ENCODE results near the gene VASH2.
"Not testable (repeated sequence)": the region's sequence is repeated elsewhere in the genome, so short reads cannot be mapped to it uniquely, and the experiment has no call there.

VASH2 gene

DNA sequence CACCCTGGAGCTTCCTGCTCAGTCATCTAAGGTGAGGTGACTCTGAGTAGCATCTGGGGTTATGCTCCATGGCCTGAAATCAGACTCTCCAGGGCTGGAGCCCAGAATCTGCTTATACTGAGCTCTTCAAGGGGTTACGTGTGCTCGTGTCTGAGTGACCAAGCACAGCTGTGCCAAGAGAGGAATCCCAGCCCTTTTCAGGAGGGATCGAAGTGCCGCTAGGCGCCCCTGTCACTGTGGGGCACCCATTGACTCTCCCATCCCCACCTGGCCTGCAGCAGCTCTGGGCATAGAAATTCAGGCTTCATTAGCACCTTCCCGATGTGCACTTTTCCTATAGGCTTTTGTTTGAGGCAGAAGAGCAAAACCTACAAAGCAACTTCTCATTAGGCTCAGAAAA lies 13.8 kb downstream of the VASH2 start:
- ATAC-seq: no peak
- TF ChIP-seq, protein P1, sequence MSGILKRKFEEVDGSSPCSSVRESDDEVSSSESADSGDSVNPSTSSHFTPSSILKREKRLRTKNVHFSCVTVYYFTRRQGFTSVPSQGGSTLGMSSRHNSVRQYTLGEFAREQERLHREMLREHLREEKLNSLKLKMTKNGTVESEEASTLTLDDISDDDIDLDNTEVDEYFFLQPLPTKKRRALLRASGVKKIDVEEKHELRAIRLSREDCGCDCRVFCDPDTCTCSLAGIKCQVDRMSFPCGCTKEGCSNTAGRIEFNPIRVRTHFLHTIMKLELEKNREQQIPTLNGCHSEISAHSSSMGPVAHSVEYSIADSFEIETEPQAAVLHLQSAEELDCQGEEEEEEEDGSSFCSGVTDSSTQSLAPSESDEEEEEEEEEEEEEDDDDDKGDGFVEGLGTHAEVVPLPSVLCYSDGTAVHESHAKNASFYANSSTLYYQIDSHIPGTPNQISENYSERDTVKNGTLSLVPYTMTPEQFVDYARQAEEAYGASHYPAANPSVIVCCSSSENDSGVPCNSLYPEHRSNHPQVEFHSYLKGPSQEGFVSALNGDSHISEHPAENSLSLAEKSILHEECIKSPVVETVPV (CRISPR knock-in tag; IDR thresholded peaks at IDR 0.05): no peak
- no peak for TF ChIP-seq CSDC2 (CRISPR knock-in tag; IDR thresholded peaks at IDR 0.05)
- no peak for TF ChIP-seq ARNTL (CRISPR knock-in tag; IDR thresholded peaks at IDR 0.05; ENCODE audit: borderline replicate concordance, low read depth)
- TF ChIP-seq SNAI2 (CRISPR knock-in tag; IDR thresholded peaks at IDR 0.05): no peak
- TF ChIP-seq ZC3H10 (CRISPR knock-in tag; IDR thresholded peaks at IDR 0.05): no peak
- TF ChIP-seq PPARA (CRISPR knock-in tag; IDR thresholded peaks at IDR 0.05; ENCODE audit: borderline replicate concordance): no peak
- TF ChIP-seq RARB (CRISPR knock-in tag; IDR thresholded peaks at IDR 0.05): no peak

DNA sequence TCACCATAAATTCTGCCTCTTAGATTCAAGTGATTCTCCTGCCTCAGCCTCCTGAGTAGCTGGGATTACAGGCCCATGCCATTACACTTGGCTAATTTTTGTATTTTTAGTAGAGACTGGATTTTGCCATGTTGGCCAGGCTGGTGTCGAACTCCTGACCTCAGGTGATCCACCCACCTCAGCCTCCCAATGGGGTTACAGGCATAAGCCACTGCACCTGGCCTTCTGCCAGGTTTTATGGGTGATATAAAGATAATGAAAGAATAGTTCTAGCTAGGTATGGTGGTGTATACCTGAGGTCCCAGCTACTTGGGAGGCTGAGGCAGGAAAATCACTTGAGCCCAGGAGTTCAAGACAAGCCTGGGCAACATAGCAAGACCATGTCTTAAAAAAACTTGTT lies 14.7 kb downstream of the VASH2 start:
- not testable (repeated sequence) for ATAC-seq

DNA sequence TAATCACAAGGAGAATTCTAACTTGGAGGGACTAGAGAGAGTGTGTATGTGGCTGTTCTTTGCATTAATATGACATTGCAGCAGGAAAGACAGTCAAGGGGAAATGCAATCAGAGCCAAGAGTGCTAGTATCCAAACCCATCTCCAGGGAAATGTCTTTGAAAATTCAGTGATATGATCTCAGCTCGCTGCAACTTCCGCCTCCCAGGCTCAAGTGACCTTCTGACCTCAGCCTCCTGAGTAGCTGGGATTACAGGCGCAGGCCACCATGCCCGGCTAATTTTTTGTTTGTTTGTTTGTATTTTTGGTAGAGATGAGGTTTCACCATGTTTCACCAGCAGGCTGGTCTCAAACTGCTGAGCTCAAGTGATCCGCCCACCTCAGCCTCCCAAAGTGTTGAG lies 16.3 kb downstream of the VASH2 start:
- TF ChIP-seq TOX (CRISPR knock-in tag; IDR thresholded peaks at IDR 0.05; ENCODE audit: borderline replicate concordance): no peak
- TF ChIP-seq CSDC2 (CRISPR knock-in tag; IDR thresholded peaks at IDR 0.05): no peak
- no peak for TF ChIP-seq ZNF565 (CRISPR knock-in tag; conservative IDR thresholded peaks at IDR 0.05; ENCODE audit: low read depth)
- no peak for TF ChIP-seq ZNF70 (CRISPR knock-in tag; IDR thresholded peaks at IDR 0.05)
- no peak for TF ChIP-seq ESRRG (CRISPR knock-in tag; IDR thresholded peaks at IDR 0.05)
- TF ChIP-seq TCF4 (CRISPR knock-in tag; IDR thresholded peaks at IDR 0.05; ENCODE audit: borderline replicate concordance): no peak
- TF ChIP-seq, protein P2, sequence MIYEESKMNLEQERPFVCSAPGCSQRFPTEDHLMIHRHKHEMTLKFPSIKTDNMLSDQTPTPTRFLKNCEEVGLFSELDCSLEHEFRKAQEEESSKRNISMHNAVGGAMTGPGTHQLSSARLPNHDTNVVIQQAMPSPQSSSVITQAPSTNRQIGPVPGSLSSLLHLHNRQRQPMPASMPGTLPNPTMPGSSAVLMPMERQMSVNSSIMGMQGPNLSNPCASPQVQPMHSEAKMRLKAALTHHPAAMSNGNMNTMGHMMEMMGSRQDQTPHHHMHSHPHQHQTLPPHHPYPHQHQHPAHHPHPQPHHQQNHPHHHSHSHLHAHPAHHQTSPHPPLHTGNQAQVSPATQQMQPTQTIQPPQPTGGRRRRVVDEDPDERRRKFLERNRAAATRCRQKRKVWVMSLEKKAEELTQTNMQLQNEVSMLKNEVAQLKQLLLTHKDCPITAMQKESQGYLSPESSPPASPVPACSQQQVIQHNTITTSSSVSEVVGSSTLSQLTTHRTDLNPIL (CRISPR knock-in tag; IDR thresholded peaks at IDR 0.05; ENCODE audit: low read depth): no peak
- TF ChIP-seq ISL1 (CRISPR knock-in tag; IDR thresholded peaks at IDR 0.05): no peak
- no peak for TF ChIP-seq ZC3H10 (CRISPR knock-in tag; IDR thresholded peaks at IDR 0.05)
- TF ChIP-seq, protein P3, sequence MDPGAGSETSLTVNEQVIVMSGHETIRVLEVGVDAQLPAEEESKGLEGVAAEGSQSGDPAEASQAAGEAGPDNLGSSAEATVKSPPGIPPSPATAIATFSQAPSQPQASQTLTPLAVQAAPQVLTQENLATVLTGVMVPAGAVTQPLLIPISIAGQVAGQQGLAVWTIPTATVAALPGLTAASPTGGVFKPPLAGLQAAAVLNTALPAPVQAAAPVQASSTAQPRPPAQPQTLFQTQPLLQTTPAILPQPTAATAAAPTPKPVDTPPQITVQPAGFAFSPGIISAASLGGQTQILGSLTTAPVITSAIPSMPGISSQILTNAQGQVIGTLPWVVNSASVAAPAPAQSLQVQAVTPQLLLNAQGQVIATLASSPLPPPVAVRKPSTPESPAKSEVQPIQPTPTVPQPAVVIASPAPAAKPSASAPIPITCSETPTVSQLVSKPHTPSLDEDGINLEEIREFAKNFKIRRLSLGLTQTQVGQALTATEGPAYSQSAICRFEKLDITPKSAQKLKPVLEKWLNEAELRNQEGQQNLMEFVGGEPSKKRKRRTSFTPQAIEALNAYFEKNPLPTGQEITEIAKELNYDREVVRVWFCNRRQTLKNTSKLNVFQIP (CRISPR knock-in tag; IDR thresholded peaks at IDR 0.05; ENCODE audit: borderline replicate concordance, low read depth): no peak
- TF ChIP-seq, protein P1 (CRISPR knock-in tag; IDR thresholded peaks at IDR 0.05): no peak
- TF ChIP-seq BACH2 (CRISPR knock-in tag; IDR thresholded peaks at IDR 0.05; ENCODE audit: borderline replicate concordance): no peak
- TF ChIP-seq, protein P4, sequence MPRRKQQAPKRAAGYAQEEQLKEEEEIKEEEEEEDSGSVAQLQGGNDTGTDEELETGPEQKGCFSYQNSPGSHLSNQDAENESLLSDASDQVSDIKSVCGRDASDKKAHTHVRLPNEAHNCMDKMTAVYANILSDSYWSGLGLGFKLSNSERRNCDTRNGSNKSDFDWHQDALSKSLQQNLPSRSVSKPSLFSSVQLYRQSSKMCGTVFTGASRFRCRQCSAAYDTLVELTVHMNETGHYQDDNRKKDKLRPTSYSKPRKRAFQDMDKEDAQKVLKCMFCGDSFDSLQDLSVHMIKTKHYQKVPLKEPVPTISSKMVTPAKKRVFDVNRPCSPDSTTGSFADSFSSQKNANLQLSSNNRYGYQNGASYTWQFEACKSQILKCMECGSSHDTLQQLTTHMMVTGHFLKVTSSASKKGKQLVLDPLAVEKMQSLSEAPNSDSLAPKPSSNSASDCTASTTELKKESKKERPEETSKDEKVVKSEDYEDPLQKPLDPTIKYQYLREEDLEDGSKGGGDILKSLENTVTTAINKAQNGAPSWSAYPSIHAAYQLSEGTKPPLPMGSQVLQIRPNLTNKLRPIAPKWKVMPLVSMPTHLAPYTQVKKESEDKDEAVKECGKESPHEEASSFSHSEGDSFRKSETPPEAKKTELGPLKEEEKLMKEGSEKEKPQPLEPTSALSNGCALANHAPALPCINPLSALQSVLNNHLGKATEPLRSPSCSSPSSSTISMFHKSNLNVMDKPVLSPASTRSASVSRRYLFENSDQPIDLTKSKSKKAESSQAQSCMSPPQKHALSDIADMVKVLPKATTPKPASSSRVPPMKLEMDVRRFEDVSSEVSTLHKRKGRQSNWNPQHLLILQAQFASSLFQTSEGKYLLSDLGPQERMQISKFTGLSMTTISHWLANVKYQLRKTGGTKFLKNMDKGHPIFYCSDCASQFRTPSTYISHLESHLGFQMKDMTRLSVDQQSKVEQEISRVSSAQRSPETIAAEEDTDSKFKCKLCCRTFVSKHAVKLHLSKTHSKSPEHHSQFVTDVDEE (CRISPR knock-in tag; IDR thresholded peaks at IDR 0.05): no peak
- TF ChIP-seq ZFP30 (CRISPR knock-in tag; IDR thresholded peaks at IDR 0.05): no peak
- no peak for TF ChIP-seq OSR1 (CRISPR knock-in tag; IDR thresholded peaks at IDR 0.05)
- TF ChIP-seq SNAI2 (CRISPR knock-in tag; IDR thresholded peaks at IDR 0.05): no peak
- TF ChIP-seq PPARA (CRISPR knock-in tag; IDR thresholded peaks at IDR 0.05; ENCODE audit: borderline replicate concordance): no peak
- TF ChIP-seq, protein P5, sequence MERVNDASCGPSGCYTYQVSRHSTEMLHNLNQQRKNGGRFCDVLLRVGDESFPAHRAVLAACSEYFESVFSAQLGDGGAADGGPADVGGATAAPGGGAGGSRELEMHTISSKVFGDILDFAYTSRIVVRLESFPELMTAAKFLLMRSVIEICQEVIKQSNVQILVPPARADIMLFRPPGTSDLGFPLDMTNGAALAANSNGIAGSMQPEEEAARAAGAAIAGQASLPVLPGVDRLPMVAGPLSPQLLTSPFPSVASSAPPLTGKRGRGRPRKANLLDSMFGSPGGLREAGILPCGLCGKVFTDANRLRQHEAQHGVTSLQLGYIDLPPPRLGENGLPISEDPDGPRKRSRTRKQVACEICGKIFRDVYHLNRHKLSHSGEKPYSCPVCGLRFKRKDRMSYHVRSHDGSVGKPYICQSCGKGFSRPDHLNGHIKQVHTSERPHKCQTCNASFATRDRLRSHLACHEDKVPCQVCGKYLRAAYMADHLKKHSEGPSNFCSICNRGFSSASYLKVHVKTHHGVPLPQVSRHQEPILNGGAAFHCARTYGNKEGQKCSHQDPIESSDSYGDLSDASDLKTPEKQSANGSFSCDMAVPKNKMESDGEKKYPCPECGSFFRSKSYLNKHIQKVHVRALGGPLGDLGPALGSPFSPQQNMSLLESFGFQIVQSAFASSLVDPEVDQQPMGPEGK (CRISPR knock-in tag; IDR thresholded peaks at IDR 0.05; ENCODE audit: borderline replicate concordance): no peak
- no peak for ATAC-seq

Data from SK-N-SH treated with all-trans-retinoic acid at 6 μM for 48 hours (cell line).